H1 (cell line): Measurements from ENCODE around the gene AOPEP. TPM values are rescaled to one million over a fixed set of nuclear protein-coding genes. Genes with fewer than 3 reads are reported as not detected.
A peak's percentile ranks its signal among the peaks of the same experiment; 100 is the strongest.

ENCODE experiments used
- CTCF ChIA-PET: fragments of 300-600 bp; sonication (Branson Sonifier 250); formaldehyde crosslinking; loops from one replicate; lab custom pipeline; 2021; ENCODE audit not compliant: partially characterized antibody; lab: Charles Lee
- POLR2A ChIA-PET: fragments of 300-600 bp; sonication (Branson Sonifier 250); formaldehyde crosslinking; loops from one replicate; lab custom pipeline; 2021; ENCODE audit warnings: inconsistent platforms; ENCODE audit not compliant: partially characterized antibody; lab: Charles Lee
- DNase-seq, 2 experiments: peaks; one replicate each; pipeline versions ENCODE4 v3.0.0 to v3.0.0-alpha.2; 2010 to 2022; ENCODE audit warnings: low spot score in 2 of 2, low read depth in 1 of 2, mixed read lengths in 1 of 2
- FAIRE-seq: peaks from 2 replicates; lab custom pipeline; 2011; peaks lifted over from hg19 to GRCh38; lab: Jason Lieb, UNC
- H2AFZ ChIP-seq: 2 replicates; pipeline ENCODE4 v1.8.1; 2012; ENCODE audit warnings: low read length, inconsistent platforms
- H2AK5ac ChIP-seq: 2 replicates; pipeline ENCODE4 v1.6.1; 2013; ENCODE audit warnings: low read depth, low read length
- H2BK120ac ChIP-seq: replicated peaks from 2 replicates; pipeline ENCODE3; 2013; ENCODE audit warnings: low read depth, low read length, inconsistent platforms
- H2BK12ac ChIP-seq: 2 replicates; pipeline ENCODE4 v1.6.1; 2013; ENCODE audit warnings: low read depth, low read length
- H2BK15ac ChIP-seq: 2 replicates; pipeline ENCODE4 v1.6.1; 2013; ENCODE audit warnings: low read length
- H2BK20ac ChIP-seq: 2 replicates; pipeline ENCODE4 v1.6.1; 2013; ENCODE audit warnings: low read length
- H2BK5ac ChIP-seq: 2 replicates; pipeline ENCODE4 v1.6.1; 2013; ENCODE audit warnings: low read depth, low read length
- H3K14ac ChIP-seq: 2 replicates; pipeline ENCODE4 v1.6.1; 2013; ENCODE audit warnings: inconsistent platforms; ENCODE audit not compliant: insufficient read length
- H3K18ac ChIP-seq: 2 replicates; pipeline ENCODE4 v1.6.1; 2013; ENCODE audit warnings: low read length; ENCODE audit errors: extremely low read depth
- H3K23ac ChIP-seq: 2 replicates; pipeline ENCODE4 v1.6.1; 2013; ENCODE audit warnings: inconsistent platforms; ENCODE audit not compliant: insufficient read length
- H3K23me2 ChIP-seq: 2 replicates; pipeline ENCODE4 v1.6.1; 2013; ENCODE audit warnings: low read depth, low read length
- H3K27ac ChIP-seq: 2 replicates; pipeline ENCODE4 v1.6.1; 2011; ENCODE audit warnings: low read depth, low read length, inconsistent platforms
- H3K27me3 ChIP-seq, 4 experiments: replicated peaks in 1 of 4; 1 replicate in 1 of 4; 2 replicates in 3 of 4; pipeline versions ENCODE4 v1.6.1 to v1.8.1; 2011 to 2013; ENCODE audit warnings: low read length in 3 of 4, mild to moderate bottlenecking in 3 of 4, inconsistent platforms in 2 of 4, mixed read lengths in 2 of 4, moderate library complexity in 1 of 4; ENCODE audit not compliant: control insufficient read depth in 3 of 4, insufficient read depth in 3 of 4; ENCODE audit errors: extremely low read depth in 1 of 4
- H3K36me3 ChIP-seq, 4 experiments: 2 replicates each; pipeline versions ENCODE4 v1.6.1 to v1.8.1; 2011 to 2013; ENCODE audit warnings: mild to moderate bottlenecking in 4 of 4, low read length in 3 of 4, moderate library complexity in 2 of 4, control low read depth in 1 of 4, inconsistent platforms in 1 of 4; ENCODE audit not compliant: insufficient read depth in 4 of 4, control insufficient read depth in 2 of 4
- H3K4ac ChIP-seq: replicated peaks from 2 replicates; pipeline ENCODE3; 2013; ENCODE audit warnings: low read length, low read depth, mixed read lengths, inconsistent platforms; ENCODE audit not compliant: insufficient read length
- H3K4me1 ChIP-seq, 4 experiments: replicated peaks in 1 of 4; 1 replicate in 1 of 4; 2 replicates in 3 of 4; pipeline versions ENCODE4 v1.6.1 to v1.8.1; 2011 to 2013; ENCODE audit warnings: low read length in 3 of 4, inconsistent platforms in 2 of 4, mixed read lengths in 1 of 4; ENCODE audit not compliant: insufficient read depth in 4 of 4, control insufficient read depth in 3 of 4
- H3K4me2 ChIP-seq, 2 experiments: 2 replicates each; pipeline versions ENCODE4 v1.6.1 to v1.8.1; 2011 to 2013; ENCODE audit warnings: low read depth in 2 of 2, low read length in 2 of 2, control low read depth in 1 of 2, inconsistent platforms in 1 of 2, mild to moderate bottlenecking in 1 of 2; ENCODE audit not compliant: insufficient read depth in 1 of 2
- H3K4me3 ChIP-seq, 4 experiments: fragments of 200-600, 300-600 bp in 1 of 4; sonication (generic), shearing (Covaris generic), sonication (Bioruptor Twin) in 1 of 4; 2 replicates each; pipeline versions ENCODE4 v1.5.1 to v1.8.1; 2011 to 2016; ENCODE audit warnings: low read length in 4 of 4, low read depth in 3 of 4, control low read depth in 2 of 4, inconsistent platforms in 2 of 4, mild to moderate bottlenecking in 2 of 4, mixed read lengths in 1 of 4, moderate library complexity in 1 of 4; ENCODE audit not compliant: insufficient read depth in 2 of 4; ENCODE audit errors: extremely low read depth in 1 of 4
- H3K56ac ChIP-seq: replicated peaks from 2 replicates; pipeline ENCODE3; 2013; ENCODE audit warnings: low read depth, mild to moderate bottlenecking, mixed read lengths, low read length, inconsistent platforms; ENCODE audit not compliant: insufficient read length
- H3K79me1 ChIP-seq: 2 replicates; pipeline ENCODE4 v1.6.1; 2013; ENCODE audit warnings: low read depth, low read length, control low read depth
- H3K79me2 ChIP-seq, 2 experiments: 2 replicates each; pipeline versions ENCODE4 v1.6.1 to v1.8.1; 2012 to 2013; ENCODE audit warnings: low read length in 2 of 2, mild to moderate bottlenecking in 2 of 2, inconsistent platforms in 1 of 2; ENCODE audit not compliant: insufficient read depth in 2 of 2, control insufficient read depth in 1 of 2
- H3K9ac ChIP-seq, 4 experiments: replicated peaks in 1 of 4; 1 replicate in 1 of 4; 2 replicates in 3 of 4; pipeline versions ENCODE4 v1.6.1 to v1.8.1; 2011 to 2013; ENCODE audit warnings: low read depth in 3 of 4, low read length in 3 of 4, control low read depth in 2 of 4, mild to moderate bottlenecking in 2 of 4, moderate library complexity in 2 of 4, inconsistent platforms in 1 of 4; ENCODE audit errors: extremely low read depth in 1 of 4
- H3K9me3 ChIP-seq, 2 experiments: 2 replicates each; pipeline versions ENCODE4 v1.6.1 to v1.8.1; 2012 to 2013; ENCODE audit warnings: mild to moderate bottlenecking in 2 of 2, moderate library complexity in 2 of 2, control low read depth in 1 of 2, inconsistent platforms in 1 of 2, low read depth in 1 of 2, low read length in 1 of 2, mixed read lengths in 1 of 2; ENCODE audit not compliant: insufficient read depth in 2 of 2
- H4K20me1 ChIP-seq, 2 experiments: replicated peaks in 1 of 2; 2 replicates each; pipeline versions ENCODE3 to v1.8.1; 2011 to 2013; ENCODE audit warnings: inconsistent platforms in 2 of 2, low read length in 2 of 2, mild to moderate bottlenecking in 1 of 2; ENCODE audit not compliant: insufficient read depth in 2 of 2, control insufficient read depth in 1 of 2
- H4K5ac ChIP-seq: 2 replicates; pipeline ENCODE4 v1.6.1; 2013; ENCODE audit warnings: low read length, low read depth, mixed read lengths, inconsistent platforms; ENCODE audit not compliant: insufficient read length
- H4K8ac ChIP-seq: 2 replicates; pipeline ENCODE4 v1.8.0; 2013; ENCODE audit warnings: mild to moderate bottlenecking, moderate library complexity, low read length, inconsistent platforms; ENCODE audit not compliant: insufficient read depth; ENCODE audit errors: extremely low read depth
- H4K91ac ChIP-seq: replicated peaks from 2 replicates; pipeline ENCODE3; 2013; ENCODE audit warnings: low read length, mixed read lengths, inconsistent platforms; ENCODE audit not compliant: insufficient read length
- JUN ChIP-seq: IDR thresholded peaks from 2 replicates; pipeline ENCODE4 v1.6.1; 2011; ENCODE audit warnings: low read depth, mild to moderate bottlenecking, improper control_type of control experiment, low read length
- WGBS, 2 experiments: shearing (Covaris generic) in 1 of 2; methylation state at CpG; one replicate each; pipeline versions ENCODE4 v1.1.6 to v1.1.7; 2013 to 2015; ENCODE audit warnings: low lambda C conversion rate in 2 of 2, mixed read lengths in 2 of 2, inconsistent platforms in 1 of 2, low coverage in 1 of 2, missing lambda C conversion rate in 1 of 2; ENCODE audit not compliant: insufficient replicate concordance in 2 of 2, insufficient coverage in 1 of 2, insufficient read length in 1 of 2; ENCODE audit errors: extremely low coverage in 1 of 2, missing lambda C conversion rate in 1 of 2; 5-methylcytosine and 5-hydroxymethylcytosine counted together
- polyA plus RNA-seq, 7 experiments: library from polyadenylated mRNA; depleted of rRNA in 3 of 7; stranded (reverse) in 5 of 7; unstranded in 2 of 7; fragments of >200 nt in 5 of 7; fragments of 200-250 nt in 2 of 7; gene quantifications; 1 replicate in 5 of 7; 2 replicates in 1 of 7; 4 replicates in 1 of 7; pipeline versions ENCODE4 v1.2.1 to v1.2.3, GENCODE V29; 2011 to 2013; ENCODE audit warnings: missing spikeins in 2 of 7, mixed read lengths in 2 of 7
- total RNA-seq: library from RNA; stranded (reverse); fragmentation: NEBNext Ultra II Directional; extraction: Animal tissue kit (Norgen Biotek cat#: 25700); gene quantifications from 2 replicates; pipeline ENCODE4 v1.2.1, GENCODE V29; 2021

The AOPEP gene
- total and polyA plus RNA-seq, 2 of the 8 experiments (the other 6 are each of a cell fraction or from before 2014, with no cell fraction given): 6.1 to 14.3 TPM

- FAIRE-seq (no peak), DNase-seq (peak in 1 of 2 experiments; percentile 16)
- POLR2A ChIA-PET: no interaction called here
- no peak overlapping the region for H4K91ac ChIP-seq
- H3K23me2 ChIP-seq: no peaks in the 10 kb centered on the region; the same call in 1 of the 2 replicates
- H3K9me3 ChIP-seq: no peaks in the 10 kb centered on the region
- no peak overlapping the region for H3K23ac ChIP-seq
- H4K5ac ChIP-seq: no peak overlapping the region
- no peak overlapping the region for H2BK15ac ChIP-seq
- peaks cover 4 to 12% (median 6%) of the 10 kb centered on the region in 4 experiments; a peak in 5 of 7 replicates for H3K4me1 ChIP-seq
- H3K36me3 ChIP-seq: no peaks in the 10 kb centered on the region; a peak in 1 of 8 replicates
- 87% methylated on average over 4 of the region's 4 CpGs; no CpG with 5 or more reads in 1 of the 2 experiments for WGBS, 2 experiments
- H3K56ac ChIP-seq: no peak overlapping the region
- H3K4me3 ChIP-seq: no peak overlapping the region
- H2BK20ac ChIP-seq: no peak overlapping the region
- no peaks in the 10 kb centered on the region for H4K20me1 ChIP-seq
- no peak overlapping the region for H3K27ac ChIP-seq
- H3K4ac ChIP-seq: no peak overlapping the region
- H3K27me3 ChIP-seq: peaks cover 0 to 9% (median 2%) of the 10 kb centered on the region in 4 experiments; a peak in 4 of 7 replicates
- H2BK120ac ChIP-seq: no peak overlapping the region
- no peaks in the 10 kb centered on the region for H3K79me1 ChIP-seq
- H4K8ac ChIP-seq: no peak overlapping the region
- no peak overlapping the region for H2BK5ac ChIP-seq
- H2AFZ ChIP-seq: no peak overlapping the region
- H3K18ac ChIP-seq: no peak overlapping the region
- TF ChIP-seq JUN: no peak
- no peak overlapping the region for H3K9ac ChIP-seq
- no peak overlapping the region for H3K4me2 ChIP-seq
- no peak overlapping the region for H3K14ac ChIP-seq
- CTCF ChIA-PET: interaction anchor here (0.8 kb wide), 2 partner anchors 16 to 17 kb away, joined by 3 to 4 read pairs; no protein-coding TSS in a partner anchor
- H2BK12ac ChIP-seq: no peak overlapping the region
- no peak overlapping the region for H2AK5ac ChIP-seq
- no peaks in the 10 kb centered on the region for H3K79me2 ChIP-seq
Observed at GRCh38 chr9:94829380-94830070, 103.0 kb downstream of the AOPEP start.
